ENCODE measurements around the gene PRR29.
"Not testable (repeated sequence)": the region's sequence is repeated elsewhere in the genome, so short reads cannot be mapped to it uniquely, and the experiment has no call there.

Gene PRR29

DNA sequence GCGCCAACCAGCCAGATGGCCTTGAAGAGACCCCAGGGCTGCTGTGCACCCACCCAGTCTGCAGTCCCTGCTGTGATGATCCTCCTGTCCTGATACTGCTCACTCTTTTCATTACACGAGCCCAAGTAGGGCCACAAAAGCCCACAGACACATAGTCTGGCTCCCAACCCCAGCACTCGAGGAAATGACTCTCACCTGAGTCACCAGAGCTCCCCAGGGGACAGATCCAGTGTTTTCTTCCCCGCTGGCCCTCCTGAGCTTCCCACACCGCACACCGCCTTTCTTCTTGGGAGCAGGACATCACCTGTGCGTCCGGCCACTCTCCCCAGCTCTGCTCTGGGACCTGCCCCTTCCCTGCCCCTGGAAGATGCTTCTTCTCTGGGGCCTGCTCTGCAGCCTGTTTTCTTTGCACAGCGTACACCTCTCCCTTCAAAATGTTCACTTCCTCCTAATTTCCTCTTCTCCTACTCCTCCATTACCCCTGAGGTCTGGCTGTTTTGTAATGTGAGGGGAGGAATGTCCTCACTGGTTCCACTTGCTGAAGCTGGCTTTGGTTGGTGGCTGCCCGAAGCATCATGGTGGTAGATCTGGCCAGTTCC is 23.5 kb upstream of the PRR29 start:
- DNase-seq (ENCODE audit: low read depth), result peak; percentile 68

DNA sequence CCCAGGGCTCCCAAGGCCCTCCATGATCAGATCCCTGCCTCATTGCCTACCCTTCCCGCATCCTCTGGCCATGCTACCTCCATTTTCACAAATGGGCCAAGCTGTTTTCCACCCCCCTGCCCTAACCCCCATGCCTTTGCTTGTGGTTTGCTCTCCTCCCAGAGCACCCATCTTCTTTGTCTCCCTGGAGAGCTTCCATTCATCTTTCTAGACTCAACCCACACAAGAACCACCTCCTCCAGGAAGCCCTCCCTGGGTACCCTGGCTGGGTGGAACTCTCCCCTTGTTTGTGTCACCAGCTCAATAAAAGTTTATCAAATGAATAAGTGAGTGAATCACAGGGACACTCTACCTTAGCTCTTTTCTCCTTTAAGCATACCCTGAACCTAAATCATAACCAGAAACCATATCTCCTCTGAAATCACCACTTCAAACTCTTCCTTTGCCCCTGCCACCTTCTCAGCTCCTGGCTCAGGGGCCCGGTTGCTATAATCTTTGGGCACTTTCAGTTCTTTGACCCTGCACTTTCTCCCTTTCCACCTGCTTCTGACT is 22.5 kb upstream of the PRR29 start:
- DNase-seq (ENCODE audit: low read depth), result no peak

DNA sequence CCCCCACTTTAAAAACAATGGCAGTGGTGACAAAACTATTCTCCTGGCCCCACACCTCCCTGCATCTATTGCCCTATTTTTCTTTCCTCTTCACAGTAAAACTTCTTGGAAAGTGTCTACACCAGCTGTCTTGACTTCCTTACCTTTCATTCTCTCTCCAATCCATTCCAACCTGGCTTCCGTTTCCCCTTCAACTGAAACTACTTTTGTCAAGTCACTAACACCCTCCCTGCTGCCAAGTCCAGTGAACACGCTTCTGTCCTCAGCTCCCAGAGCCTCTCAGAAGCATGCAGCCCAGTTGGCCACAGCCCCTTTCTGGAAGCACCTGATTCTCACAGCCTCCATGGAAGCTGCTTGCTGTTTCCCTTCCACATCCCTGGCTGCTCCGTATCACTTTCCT is 21.4 kb upstream of the PRR29 start:
- no peak for DNase-seq (ENCODE audit: low read depth)

DNA sequence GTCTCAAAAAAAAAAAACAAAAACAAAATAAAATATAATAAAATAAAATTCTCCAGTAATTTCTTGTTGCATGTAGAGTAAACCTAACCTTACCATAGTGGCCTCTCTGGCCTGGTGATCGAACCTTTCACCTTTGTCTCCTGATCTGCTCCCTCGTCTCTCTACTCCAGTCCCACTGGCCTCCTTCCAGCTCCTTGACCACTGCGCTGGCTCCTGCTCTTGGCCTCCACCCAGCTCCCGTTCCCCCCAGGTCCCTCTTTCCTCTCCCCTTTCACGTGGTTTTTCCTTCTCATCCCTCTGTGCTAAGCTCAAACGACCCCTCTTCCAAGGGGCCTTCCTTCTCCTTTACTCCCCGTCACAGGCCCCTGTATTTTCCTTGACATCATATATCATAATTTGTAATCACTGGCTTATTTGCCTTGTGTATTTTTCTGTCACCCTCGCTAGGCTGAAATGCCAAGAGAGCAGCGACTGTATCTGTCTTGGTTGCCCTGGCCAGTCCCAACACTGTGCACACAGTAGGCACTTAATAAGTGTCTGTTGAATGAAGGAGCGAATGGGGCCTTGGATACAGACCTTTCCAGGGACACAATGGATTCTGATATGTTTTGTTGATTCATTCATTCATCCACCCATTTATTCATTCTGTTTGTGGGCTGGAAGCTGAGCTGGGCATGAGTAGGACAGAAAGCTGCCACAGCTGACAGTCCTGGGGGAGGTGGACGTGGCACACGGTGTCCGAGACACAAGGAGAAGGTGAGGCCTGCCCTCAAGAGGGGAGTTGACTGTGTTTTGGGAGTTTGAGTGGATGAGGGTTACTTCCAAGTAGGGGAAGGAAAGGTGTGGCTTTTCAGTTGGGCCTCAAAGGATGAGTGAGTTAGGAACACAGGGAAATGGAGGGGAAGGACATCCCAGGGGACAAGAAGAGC is 19.6 kb upstream of the PRR29 start:
- DNase-seq (ENCODE audit: low read depth), result no peak

DNA sequence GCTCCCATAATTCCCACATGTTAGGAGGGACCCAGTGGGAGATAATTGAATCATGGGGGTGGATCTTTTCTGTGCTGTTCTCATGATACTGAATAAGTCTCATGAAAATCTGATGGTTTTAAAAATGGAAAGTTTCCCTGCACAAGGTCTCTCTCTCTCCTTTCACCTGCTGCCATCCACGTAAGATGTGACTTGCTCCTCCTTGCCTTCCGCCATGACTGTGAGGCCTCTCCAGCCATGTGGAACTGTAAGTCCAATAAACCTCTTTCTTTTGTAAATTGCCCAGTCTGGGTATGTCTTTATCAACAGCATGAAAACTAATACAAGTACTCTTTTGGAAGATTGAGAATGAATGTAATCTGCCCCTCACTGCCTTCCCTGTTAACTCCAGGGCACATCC is 15.5 kb upstream of the PRR29 start:
- not testable (repeated sequence) for DNase-seq (ENCODE audit: low read depth)

DNA sequence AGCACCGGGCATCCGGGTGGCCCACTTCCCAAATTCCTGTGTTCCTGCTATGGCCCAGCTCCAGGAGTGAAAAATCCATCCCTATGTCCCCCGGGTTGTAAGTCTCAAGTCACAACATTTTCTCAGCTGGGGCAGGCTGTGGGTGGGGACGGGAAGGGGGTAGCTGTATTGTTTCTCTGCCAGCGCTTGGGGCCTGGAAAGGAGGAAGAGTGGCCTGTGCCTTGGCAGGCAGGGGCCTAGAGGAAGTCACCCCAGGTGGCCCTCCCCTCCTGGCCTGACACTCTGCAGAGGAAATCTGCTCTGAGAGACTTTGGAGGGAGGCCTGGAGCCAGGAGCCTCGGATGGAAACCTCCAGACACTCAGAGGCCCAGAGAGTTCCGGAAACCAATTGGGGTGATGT is 14.8 kb upstream of the PRR29 start:
- DNase-seq (ENCODE audit: low read depth), result no peak

DNA sequence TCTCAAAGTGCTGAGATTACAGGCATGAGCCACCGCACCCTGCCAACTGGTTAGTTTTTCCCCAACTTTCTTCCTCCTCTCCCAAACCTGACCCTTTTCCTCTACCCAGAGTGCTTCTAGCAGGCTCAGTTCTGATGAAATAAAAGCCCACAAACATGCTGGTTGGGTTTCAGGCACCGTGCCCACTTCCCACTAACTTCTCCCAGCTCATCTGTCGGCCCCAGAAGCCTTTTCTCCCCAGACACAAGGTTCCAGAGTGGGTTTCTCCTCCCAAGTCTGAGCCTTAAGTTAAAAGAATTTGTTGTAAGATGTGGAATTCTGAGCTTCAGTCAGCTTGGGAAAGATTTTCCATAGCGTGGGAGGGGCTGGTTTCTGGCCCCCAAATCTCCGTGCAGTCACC is 13.9 kb upstream of the PRR29 start:
- DNase-seq (ENCODE audit: low read depth), result peak; percentile 47

DNA sequence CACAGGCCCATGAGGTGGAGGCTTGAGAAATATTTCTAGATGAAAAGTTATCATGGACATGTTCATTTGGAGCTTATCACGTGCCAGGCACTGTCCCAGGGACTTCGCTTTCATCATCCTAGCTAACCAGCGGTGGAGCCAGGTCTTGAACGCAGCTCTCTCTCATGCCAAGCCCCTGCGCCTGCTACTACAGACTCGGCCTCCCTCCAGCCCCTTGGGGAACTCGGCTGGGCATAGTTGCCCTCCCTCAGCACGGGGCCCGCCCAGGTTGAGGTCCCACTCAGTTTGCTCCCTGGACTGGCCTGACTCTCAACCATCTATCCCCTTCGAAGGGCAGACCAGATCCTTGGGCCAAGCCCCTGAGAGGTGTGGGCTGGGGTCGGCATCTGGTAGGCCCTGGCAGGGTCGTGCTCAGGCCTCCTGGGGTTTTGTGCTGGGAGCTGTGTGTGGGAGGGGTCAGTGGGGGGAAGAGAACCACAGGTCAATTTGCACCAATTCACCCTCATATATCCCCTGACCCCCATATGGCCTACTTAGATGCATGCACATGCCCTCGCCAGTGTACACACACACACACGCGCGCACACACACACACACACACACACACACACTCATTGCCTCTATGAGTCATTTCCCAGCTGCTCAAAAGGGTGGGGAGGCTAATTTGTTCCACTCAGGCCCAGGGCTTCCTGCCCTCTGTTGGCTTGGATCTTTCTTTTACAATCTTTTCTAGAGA is 13.3 kb upstream of the PRR29 start:
- DNase-seq (ENCODE audit: low read depth), result peak; percentile 89

DNA sequence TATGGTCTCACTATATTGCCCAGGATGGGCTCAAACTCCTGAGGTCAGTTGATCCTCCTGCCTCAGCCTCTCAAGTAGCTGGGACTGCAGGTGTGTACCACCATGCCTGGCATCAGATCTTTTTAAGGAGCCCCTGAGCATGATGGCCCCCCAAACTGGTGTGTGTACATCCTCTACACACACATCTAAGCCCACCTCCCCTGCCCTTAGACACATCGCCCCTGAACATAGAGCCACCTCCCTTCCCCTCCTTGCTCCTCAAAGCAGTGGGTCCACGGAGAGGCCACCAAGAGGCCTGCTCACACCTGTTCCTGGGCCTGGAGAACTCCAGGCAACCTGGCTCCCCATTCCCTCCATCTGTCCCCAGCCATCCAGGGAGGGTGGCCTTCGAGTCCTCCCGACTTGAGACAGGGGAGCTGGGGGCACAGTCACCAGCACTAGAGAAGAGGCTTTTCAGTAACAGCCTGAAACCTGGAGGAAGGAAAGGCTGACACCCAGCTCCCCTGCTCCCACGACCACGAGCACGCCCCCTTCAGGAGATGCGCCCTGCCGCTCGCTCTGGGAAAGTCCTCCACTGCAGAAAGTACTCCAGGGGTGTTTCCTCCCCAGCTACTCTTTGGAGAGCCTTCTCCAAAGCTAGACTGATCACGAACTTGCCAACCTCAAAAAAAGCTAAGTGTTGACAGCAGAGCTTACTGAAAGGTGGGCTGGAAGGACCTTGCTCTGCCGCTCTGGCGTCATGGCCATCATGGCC is 12.6 kb upstream of the PRR29 start:
- no peak for DNase-seq (ENCODE audit: low read depth)

DNA sequence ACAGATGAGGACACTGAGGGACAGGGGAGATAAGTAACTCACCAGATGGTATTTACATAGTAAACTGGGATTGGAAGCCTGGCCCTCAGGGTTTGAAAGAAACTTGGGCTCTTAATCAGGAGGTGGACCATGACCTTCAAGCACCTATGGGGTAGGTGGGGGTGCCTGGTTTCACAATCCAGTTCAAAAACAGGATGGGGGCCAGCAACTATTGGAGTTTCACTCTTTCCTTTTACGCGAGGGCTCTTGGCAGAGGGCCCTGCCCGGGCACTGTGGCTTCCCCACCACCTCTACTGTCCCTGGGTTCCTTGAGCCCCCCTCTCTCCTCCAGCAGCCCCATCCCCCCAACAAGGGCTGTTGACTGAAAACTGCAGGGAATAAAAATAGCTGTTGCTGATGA is 11.3 kb upstream of the PRR29 start:
- no peak for DNase-seq (ENCODE audit: low read depth)

DNA sequence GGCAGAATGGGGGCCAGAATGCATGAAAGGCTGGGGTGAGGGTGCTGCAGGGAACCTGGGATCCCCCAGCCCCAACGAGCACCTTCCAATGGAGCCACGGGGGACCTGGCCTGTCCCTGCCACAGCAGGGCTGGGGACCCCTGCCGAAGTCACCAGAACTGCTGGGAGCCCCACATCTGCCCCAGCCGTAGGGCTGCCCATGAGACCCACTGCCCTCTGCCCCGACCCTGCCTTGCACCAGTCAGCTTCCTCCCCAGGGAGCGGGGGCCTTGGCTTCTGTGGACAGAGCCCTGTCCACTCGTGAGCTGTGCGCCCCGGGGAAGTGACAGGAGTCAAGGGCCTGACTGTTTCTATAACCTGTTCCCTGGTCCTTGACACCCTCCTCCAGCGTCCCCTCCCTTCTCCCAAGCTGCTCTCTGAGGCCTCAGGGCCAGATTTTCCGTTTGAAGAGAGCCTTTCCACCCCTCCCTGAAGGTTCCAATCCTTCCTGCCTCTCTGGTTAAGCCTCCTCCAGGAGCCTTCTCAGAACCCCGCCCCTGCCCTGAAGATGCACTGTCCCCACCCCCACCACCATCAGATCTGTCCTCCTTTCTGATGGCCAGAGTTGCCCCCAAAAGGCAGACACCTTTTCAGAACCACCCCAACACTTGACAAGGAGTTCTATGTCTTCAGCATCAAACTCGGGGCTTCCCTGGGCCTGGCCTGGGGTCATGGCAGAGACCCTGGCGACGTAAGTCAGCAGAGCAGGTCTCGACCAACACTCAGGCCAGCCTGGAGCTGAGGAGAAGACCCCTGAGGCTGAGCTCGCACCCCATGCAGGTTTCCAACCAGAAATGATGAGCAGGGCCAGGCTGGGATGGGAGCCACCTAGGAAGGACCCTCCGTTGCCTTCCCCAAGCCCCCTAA is 10.7 kb upstream of the PRR29 start:
- no peak for DNase-seq (ENCODE audit: low read depth)

DNA sequence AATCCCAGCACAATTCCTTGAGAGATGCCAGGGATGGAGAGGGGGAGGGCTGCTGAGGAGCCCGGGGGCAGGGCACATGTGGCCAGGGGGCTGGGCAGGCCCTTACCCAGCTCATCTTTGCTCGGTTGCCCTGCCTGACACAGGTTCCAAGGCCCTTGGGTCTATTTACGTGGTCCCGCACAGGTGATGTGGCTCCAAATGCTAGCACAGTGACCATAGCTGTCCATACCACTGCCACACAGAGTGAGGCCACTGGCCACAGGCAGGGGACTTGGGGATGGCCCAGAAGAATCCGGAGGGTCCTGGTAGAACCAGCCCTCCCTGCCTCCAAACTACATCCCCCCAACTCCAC is 10.0 kb upstream of the PRR29 start:
- no peak for DNase-seq (ENCODE audit: low read depth)

DNA sequence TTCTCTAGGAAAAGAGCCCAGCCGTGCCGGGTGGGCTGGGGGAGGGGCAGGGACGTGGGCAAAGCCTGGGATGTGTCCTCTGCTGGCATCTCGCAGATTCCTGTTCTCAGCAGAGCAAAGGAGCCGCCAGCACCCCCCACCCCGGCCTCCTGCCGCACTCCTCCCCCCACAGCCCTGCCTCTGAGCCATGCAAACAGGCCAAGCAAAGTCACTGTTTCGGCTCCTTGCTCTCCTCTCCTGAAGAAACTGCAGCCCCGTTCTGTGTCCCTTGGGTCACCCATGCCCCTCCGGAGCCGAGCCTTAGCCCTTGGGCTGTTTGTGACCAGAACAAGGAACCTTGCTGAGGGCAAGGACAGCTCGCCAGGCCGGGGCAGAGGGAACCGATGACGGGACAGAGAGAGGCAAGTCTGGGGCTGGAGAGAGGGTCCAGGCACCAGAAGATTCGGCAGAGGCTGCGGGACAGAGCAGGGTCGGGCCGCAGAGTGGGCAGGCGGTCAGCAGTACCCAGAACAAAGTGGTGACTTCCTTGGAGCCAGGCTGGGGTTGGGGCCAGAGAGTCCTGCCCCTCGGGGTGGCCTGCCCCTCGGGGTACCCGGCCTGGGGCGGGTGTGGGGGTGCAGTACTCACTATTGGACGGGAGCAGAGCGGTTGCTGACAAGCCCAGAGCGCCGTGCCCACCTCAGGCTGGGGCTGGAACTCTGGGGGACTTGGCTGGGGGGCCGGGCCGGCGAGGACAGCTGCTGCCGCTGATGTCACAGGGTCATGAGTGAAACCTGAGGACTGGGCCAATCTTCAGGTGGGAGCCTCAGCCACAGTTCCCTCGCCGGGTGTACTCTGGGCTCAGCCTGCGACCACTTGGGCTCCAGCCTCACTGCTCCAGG is 9.2 kb upstream of the PRR29 start:
- peak; percentile 24 for DNase-seq (ENCODE audit: low read depth)

DNA sequence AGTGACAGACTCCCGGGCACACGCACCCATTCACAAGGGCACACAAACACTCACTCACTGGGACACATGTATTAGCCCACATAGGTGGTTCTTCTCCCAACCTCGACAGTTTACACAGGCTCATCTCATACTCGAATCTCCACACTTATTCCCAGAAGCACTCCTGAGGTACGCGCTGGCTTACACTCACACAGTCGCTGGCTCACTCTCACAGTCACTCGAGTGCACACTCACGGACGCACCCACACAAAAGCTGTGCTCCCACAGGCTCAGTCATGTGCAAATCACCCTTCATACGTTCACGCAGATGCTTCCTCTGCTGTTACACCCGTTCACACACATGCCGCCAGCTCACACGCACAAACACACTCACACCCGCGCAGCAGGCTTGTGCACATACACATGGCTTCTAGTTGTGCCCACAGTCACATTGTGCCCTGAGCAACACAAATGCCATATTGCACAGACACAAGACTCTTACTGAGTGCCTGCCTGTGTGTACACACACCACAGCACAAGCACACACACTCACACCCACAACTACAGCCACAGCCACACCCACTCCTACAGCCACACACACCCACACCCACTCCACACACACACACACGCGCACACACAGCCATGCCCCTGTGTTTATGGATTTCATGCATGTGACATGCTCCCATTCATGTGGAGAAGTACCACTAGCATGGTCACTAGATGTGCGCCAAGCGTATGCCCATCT is 8.4 kb upstream of the PRR29 start:
- DNase-seq (ENCODE audit: low read depth), result no peak

DNA sequence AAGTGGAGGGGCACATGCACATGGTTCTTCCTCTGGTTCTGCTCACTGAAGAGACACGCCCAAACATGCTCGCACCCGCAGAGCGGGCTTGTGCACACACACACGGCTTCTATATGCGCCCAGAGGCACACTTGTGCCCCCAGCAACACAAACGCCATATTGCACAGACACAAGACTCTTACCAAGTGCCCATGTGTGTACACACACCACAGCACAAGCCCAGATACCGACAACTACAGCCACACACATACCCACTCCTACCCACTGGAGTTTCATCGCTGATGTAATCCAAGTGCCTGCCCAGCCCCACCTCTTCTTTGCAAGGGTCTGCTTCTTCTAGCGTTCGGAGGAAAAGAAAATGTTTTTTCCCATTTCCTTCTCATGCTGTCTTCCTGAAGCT is 6.5 kb upstream of the PRR29 start:
- DNase-seq (ENCODE audit: low read depth), result no peak

DNA sequence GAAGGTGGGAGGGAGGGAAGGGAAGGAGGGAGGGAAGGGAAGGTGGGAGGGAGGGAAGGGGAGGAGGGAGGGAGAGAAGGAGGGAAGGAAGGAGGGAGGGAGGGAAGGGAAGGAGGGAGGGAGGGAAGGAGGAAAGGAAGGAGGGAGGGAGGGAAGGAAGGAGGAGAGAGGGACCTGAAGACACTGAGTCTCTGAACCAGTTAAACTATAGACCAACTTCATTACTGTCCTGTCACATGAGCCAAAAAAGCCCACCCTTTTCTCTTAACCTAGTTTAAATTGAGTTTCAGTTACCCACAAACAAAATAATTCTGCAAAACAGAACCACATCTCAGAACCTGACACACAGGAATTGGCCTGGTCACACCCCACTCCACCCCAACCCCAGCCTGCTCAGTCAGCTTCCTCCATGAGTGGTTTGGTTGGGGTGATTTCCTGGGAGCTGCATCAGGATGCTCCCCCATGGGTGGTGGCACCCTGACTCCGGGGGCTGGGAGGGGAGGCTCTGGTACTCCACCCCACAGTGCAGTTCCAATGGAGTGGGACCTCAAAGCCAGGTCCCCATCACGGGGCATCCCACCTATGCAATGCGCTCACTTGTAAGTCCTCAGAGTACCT is 4.7 kb upstream of the PRR29 start:
- no peak for DNase-seq (ENCODE audit: low read depth)

DNA sequence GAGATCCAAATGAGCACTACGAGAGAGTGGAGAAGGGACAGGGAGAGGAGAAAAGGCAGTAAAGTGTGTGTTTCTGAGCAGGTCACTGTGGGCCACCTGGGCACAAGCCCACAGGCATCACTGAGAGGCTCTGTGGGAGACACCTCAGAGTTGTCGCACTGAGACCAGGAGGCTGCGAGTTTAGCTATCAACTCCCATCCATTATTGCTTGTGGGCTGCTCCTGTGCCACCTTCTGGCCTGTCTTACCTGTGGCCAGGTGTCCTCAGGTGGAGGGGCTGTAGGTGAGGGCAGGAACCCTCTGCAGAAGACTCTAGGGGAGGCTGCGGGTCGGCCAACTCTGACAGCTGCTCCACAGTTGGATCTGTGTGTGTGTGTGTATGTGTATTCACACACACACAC is 2.5 kb upstream of the PRR29 start:
- no peak for DNase-seq (ENCODE audit: low read depth)

DNA sequence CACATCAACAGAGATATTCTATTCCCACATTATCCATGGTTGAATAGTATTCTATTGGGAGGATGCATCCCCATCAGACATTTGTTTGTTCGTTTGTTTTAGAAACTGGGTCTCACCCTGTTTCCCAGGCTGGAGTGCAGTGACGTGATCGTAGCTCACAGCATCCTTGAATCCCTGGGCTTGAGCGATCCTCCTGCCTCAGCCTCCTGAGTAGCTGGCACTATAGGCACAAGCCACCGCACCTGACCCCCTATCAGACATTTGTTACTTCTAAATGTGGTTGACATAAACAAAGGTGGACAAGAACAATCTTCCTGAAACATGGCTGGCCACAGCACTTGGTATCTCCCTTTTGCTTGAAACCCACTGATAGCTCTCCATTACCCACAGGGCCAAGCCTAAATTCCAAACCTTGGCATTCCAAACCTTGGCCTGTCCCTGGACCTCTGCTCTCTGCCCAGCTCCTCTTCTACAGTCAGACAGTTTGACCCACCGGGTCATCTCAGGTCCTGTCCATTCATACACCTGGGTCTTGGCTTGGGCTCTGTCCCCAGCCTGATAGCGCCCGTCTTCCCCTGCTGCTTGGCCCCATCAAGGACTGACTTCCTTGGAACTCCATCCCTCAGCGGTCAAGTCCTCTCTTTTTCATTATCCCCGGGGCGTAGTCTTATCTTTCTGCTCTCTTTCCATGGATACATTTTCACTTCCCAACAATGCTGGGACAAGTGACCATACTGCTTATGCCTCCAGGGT is 1.5 kb upstream of the PRR29 start:
- no peak for DNase-seq (ENCODE audit: low read depth)
